AG04449 (cell line): ENCODE data around the gene FAM217B.
A peak's percentile ranks its signal among the peaks of the same experiment; 100 is the strongest.

Experiments used
- CTCF ChIA-PET: fragments of 350-600 bp; formaldehyde crosslinking; extraction: SDS; loops from one replicate; lab custom pipeline; 2021; ENCODE audit warnings: antibody characterized with exemption; lab: Yijun Ruan, JAX
- POLR2A ChIA-PET: fragments of 400-600, 350-600 bp; formaldehyde crosslinking; extraction: SDS; loops from one replicate; lab custom pipeline; 2020; ENCODE audit warnings: antibody characterized with exemption, inconsistent platforms; lab: Yijun Ruan, JAX
- DNase-seq: peaks from one replicate; pipeline ENCODE4 v3.0.0-alpha.2; 2010; ENCODE audit warnings: low read depth, low spot score
- H3K4me3 ChIP-seq: 2 replicates; pipeline ENCODE4 v1.5.1; 2011; ENCODE audit warnings: low read depth, mild to moderate bottlenecking, control low read depth, low read length
- TF ChIP-seq, protein P1 (sequence below): IDR thresholded peaks from one replicate; pipeline ENCODE4 v1.5.1; 2011; ENCODE audit warnings: mild to moderate bottlenecking, moderate library complexity, low read length, control low read depth, inconsistent platforms; ENCODE audit not compliant: insufficient read depth; ENCODE audit errors: missing control alignments

FAM217B gene

DNA sequence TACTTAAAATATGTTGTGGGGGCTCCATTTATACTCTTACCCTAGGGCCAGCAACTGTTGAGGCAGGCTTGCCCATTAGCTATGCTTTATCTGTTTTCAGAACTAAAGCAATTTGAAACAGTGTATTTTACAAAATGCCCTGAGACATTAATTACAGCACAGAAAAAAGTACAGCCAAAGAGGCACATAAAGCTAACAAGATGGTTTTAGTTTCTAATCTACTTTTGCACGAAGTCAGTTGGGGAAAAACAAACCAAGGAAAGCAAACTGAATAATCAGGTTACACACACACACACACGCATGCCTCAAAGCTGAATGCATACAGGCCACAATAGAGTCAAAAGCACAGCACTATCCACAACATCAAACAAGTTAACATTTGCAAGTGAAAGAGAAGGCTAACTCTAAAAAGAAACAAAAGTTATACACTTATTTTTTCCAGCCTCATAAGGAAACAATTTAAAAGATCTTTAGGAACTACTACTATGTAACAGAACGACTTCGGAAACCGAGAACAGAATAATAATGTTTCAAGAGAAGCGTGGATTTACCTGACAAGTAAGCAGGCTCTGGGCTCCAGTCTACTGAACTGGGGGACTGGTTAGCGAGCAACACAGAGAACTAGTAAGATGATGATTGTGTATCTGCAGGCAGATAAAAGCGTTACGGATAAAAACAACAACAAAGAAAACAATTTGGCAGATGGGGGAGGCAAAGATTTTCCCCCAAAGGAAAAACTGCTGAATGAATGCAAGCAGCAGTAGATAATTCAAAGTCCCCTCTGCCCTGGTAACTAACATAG, 8.5 kb upstream of the FAM217B start:
- no peak for DNase-seq
- CTCF ChIA-PET = interaction anchor here (1.2 to 6.2 kb wide), 2 partner anchors 8 to 14 kb away, joined by 4 to 52 read pairs; partner anchors contain the start of genes FAM217B and PPP1R3D
- H3K4me3 ChIP-seq = no peak overlapping the region
- TF ChIP-seq, protein P1, sequence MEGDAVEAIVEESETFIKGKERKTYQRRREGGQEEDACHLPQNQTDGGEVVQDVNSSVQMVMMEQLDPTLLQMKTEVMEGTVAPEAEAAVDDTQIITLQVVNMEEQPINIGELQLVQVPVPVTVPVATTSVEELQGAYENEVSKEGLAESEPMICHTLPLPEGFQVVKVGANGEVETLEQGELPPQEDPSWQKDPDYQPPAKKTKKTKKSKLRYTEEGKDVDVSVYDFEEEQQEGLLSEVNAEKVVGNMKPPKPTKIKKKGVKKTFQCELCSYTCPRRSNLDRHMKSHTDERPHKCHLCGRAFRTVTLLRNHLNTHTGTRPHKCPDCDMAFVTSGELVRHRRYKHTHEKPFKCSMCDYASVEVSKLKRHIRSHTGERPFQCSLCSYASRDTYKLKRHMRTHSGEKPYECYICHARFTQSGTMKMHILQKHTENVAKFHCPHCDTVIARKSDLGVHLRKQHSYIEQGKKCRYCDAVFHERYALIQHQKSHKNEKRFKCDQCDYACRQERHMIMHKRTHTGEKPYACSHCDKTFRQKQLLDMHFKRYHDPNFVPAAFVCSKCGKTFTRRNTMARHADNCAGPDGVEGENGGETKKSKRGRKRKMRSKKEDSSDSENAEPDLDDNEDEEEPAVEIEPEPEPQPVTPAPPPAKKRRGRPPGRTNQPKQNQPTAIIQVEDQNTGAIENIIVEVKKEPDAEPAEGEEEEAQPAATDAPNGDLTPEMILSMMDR = no peak
- POLR2A ChIA-PET = no interaction called here

DNA sequence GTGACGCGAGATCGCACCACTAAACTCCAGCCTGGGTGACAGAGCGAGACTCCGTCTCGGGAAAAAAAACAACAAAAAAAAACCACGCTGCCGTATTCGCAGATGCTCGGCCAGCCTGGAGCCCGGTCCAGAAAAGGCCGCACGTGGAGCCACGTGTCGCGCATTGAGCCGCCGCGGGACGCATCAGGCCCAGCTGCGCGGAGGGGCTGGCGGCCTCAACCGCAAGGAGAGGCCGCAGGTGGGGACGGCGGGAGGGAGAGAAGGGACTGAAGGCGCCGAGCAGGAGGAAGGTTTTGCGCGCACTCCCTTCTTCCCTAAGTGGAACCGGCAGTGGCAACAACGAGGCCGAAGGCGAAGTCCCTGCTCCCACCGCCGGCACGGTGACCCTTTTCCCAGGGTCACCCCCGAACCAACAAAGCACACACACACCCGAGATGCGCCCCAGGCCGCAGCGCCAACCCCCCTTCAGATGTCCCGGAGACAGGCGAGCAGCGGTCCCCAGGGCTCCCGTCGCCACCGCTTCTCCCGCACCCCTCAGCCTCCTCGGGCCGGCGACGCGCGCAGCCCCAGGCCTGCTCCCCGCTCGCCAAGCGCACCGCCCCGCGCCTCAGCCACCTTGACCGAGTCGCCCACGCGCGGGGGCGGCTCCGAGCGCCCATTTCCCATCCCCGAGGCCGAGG, 7.4 kb upstream of the FAM217B start:
- TF ChIP-seq, protein P1 = no peak
- DNase-seq = no peak
- H3K4me3 ChIP-seq = no peak overlapping the region; the same call in 1 of the 2 replicates
- ChIA-PET POLR2A (no interaction called here), CTCF (interaction anchor here (1.8 to 6.2 kb wide), 2 partner anchors 13 to 51 kb away, joined by 4 to 52 read pairs; no protein-coding TSS in a partner anchor)

DNA sequence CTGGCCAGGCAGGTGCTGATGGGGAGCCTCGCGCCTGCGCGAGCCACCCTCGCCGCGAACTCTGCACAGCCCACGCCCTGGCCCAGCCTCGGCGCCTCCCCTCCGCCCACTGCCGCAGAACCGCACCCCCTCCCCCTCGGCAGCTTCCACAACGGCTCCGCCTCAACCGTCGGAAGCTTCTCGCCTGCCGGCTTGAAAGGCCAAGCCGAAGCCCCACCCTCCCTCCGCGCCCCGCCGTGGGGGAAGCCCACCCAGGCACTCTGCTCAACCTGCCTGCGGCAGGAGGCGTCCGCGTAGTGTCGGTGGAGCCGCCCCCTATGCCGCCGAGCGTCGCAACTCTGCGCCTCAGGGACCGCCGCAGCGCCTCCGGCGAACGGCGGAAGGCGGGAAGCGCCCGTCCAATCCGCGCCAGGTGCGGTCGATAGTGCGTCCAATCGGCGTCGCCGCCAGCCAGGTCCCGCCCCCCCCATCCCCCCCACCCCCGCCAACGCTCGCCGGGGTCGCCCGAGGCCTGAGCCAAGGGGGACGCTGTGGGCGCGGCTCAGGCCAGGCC, 6.8 kb upstream of the FAM217B start, which contains the start of gene SYCP2:
SYCP2 (minus strand) TSS at position 342 of the 553 bp plus-strand sequence. CDS start 11,224 bp downstream, outside the sequence.
- POLR2A ChIA-PET = no interaction called here
- peak within 1 kb of the TSS; percentile 68 for H3K4me3 ChIP-seq
- TF ChIP-seq, protein P1 = no peak
- DNase-seq = no peak
- CTCF ChIA-PET = interaction anchor here (1.1 to 6.2 kb wide), 17 partner anchors 8 to 150 kb away, joined by 3 to 52 read pairs (median 6); no protein-coding TSS in a partner anchor

DNA sequence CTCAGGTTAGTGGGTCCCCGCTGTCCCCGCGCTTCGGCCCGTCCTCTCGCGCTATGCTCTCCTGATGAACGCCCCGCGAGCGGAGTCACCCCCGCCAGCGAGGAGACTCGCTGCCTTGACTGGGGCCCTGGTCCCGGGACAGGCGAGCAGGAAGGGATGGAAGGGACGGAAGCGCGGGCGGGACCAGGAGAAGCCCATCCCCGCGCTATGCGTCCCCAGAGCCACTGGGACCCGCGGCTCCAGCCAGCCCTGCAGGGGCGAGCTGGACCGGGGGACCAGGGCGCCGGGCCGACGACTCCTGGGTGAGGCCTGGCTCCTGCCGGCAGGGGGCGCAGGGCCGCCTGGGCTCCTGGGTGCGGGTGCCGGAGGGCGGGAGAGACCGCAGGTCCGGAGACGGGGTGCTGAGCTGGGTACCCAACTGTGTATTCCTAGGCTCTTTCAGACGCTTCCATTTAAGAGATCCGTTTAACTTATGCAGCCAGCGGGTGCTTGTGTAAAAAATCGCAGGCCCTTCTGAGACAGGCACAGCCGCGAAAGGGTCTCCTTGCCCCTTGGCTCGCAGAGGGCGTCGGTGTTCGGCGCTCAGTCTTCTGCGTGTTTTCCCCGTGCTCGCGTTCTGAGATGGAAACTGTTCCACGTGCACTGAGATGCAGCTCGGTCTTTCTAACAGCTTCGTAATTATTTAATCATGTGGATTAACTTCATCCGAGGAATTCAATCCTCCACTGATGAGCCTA, 6.2 kb upstream of the FAM217B start:
- peak overlapping the region; percentile 68 for H3K4me3 ChIP-seq
- CTCF ChIA-PET = interaction anchor here (0.8 to 6.2 kb wide), 21 partner anchors 9 to 359 kb away, joined by 3 to 52 read pairs (median 5); no protein-coding TSS in a partner anchor
- TF ChIP-seq, protein P1 = peak; percentile 95
- no peak for DNase-seq
- POLR2A ChIA-PET = no interaction called here

DNA sequence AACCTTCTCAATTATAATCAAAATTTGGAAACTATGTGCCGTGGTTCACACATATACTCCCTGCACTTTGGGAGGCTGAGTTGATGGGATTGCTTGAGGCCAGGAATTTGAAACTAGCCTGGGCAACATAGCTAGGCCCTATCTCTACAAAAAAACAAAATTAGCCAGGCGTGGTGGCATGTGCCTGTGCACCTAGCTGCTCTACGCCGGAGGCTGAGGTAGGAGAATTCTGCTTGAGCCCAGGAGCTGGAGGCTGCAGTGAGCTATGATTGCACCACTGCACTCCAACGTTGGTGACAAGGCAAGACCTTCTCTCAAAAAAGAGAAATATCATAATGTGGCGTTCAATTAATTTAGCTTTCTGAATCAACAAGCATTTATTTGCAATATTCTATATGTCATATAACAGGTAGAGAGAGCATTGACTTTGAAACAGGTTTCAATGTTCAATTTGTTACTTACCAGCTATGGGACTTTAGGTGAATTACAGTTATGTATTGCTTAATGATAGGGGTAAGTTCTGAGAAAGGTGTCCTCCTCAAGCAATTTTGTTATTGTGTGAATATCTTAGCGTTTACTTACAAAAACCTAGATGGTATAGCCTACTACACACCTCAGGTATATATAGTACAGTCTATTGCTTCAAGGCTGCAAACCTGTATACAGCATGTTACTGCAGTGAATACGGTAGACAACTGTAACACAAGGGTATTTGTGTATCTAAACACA, 4.6 kb upstream of the FAM217B start:
- H3K4me3 ChIP-seq = no peak overlapping the region
- ChIA-PET POLR2A (no interaction called here), CTCF (interaction anchor here (0.8 to 6.2 kb wide), 7 partner anchors 9 to 1294 kb away, joined by 3 to 52 read pairs (median 16); no protein-coding TSS in a partner anchor)
- TF ChIP-seq, protein P1 = no peak
- no peak for DNase-seq
